Upper lobe of left lung (tissue), 6 donors: ENCODE results near the gene VAV3. TPM values are rescaled to one million over a fixed set of nuclear protein-coding genes. Genes with fewer than 3 reads are reported as not detected.

ENCODE experiments used
- ATAC-seq, 2 donors: fragments of 200-7000 bp; cut with Tn5 transposase; one replicate each; pipeline ENCODE4 v1.9.1; 2022; ENCODE audit warnings: mild to moderate bottlenecking in 2 of 2, moderate library complexity in 2 of 2; ENCODE audit not compliant: low FRiP score in 2 of 2
- DNase-seq, 2 donors: peaks; one replicate each; pipeline ENCODE4 v3.0.0-alpha.2; 2019 to 2020
- H3K27ac ChIP-seq, 4 donors: fragments of 200-600 bp; sonication (generic); one replicate each; pipeline ENCODE4 v1.5.1; 2016 to 2019
- H3K27me3 ChIP-seq, 4 donors: fragments of 200-600 bp; sonication (generic); one replicate each; pipeline ENCODE4 v1.5.1; 2017 to 2019
- H3K36me3 ChIP-seq, 4 donors: fragments of 200-600 bp; sonication (generic); one replicate each; pipeline ENCODE4 v1.5.1; 2016 to 2019
- H3K4me1 ChIP-seq, 4 donors: fragments of 200-600 bp; sonication (generic); one replicate each; pipeline ENCODE4 v1.5.1; 2018 to 2019
- H3K4me3 ChIP-seq, 4 donors: fragments of 200-600 bp; sonication (generic); one replicate each; pipeline ENCODE4 v1.5.1; 2017 to 2019; ENCODE audit warnings: mild to moderate bottlenecking in 2 of 4, moderate library complexity in 1 of 4
- H3K9me3 ChIP-seq, 4 donors: fragments of 200-600 bp; sonication (generic); one replicate each; pipeline ENCODE4 v1.5.1; 2018 to 2019
- EP300 ChIP-seq, 4 donors: sonication (generic); formaldehyde crosslinking; IDR thresholded peaks; one replicate each; pipeline ENCODE4 v1.5.1; 2017; ENCODE audit warnings: antibody characterized with exemption in 4 of 4, control low read depth in 2 of 4
- POLR2A ChIP-seq, 4 donors: fragments of 450-650 bp; IDR thresholded peaks; one replicate each; pipeline ENCODE4 v1.5.1; 2016 to 2017; ENCODE audit warnings: antibody characterized with exemption in 4 of 4, mild to moderate bottlenecking in 2 of 4
- POLR2AphosphoS5 ChIP-seq, 2 donors: sonication (generic); formaldehyde crosslinking; IDR thresholded peaks; one replicate each; pipeline ENCODE4 v1.5.1; 2017; ENCODE audit warnings: antibody characterized with exemption in 2 of 2
- WGBS, 2 donors: methylation state at CpG; one replicate each; pipeline ENCODE4 v1.1.5; 2017 to 2018; 5-methylcytosine and 5-hydroxymethylcytosine counted together
- total RNA-seq, 6 donors: library from RNA; depleted of rRNA in 4 of 6; stranded (reverse); fragments of >200 nt in 4 of 6; gene quantifications; one replicate each; pipeline versions ENCODE4 v1.1.0 to v1.2.1, GENCODE V29; 2016 to 2021
- TF ChIP-seq, protein P1 (sequence below), 6 experiments: fragments of 450-650 bp in 4 of 6; fragments of 200-600 bp in 2 of 6; sonication (generic) in 2 of 6; IDR thresholded peaks; one replicate each; pipeline ENCODE4 v1.5.1; 2016 to 2019; ENCODE audit warnings: antibody characterized with exemption in 6 of 6
- donor health status: DM: no; HTN: no; CAD: no; lungs with moderate emphysema.
- donor health status: DM: no; HTN: yes; CAD: no; lungs with severe emphysema.

VAV3 gene
- total RNA-seq, 6 donors from 2014 or later, result 5.9 to 13.6 (median 7.8) TPM

DNA sequence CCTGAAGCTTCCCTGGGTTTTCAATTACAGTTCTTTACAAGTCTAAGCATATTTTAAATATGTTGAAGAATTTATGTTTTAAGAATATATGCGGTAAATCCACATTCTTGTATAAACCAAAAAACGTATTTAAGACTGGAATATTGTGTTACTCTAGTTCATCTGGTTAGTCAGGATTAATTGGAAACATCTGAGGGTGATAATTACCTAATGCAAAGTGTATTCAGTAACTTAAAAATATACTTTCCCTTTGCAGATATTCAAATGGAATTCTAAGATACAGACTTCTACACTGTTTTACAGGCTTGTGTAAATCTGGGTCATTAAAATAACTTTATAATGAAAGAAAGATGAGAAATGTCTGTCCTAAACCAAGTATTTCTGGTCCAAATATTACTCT, 302.0 kb downstream of the VAV3 start:
- TF ChIP-seq POLR2A (IDR thresholded peaks at IDR 0.05) (no peak), EP300 (IDR thresholded peaks at IDR 0.05) (no peak), POLR2AphosphoS5 (IDR thresholded peaks at IDR 0.05) (no peak)
- TF ChIP-seq, protein P1, sequence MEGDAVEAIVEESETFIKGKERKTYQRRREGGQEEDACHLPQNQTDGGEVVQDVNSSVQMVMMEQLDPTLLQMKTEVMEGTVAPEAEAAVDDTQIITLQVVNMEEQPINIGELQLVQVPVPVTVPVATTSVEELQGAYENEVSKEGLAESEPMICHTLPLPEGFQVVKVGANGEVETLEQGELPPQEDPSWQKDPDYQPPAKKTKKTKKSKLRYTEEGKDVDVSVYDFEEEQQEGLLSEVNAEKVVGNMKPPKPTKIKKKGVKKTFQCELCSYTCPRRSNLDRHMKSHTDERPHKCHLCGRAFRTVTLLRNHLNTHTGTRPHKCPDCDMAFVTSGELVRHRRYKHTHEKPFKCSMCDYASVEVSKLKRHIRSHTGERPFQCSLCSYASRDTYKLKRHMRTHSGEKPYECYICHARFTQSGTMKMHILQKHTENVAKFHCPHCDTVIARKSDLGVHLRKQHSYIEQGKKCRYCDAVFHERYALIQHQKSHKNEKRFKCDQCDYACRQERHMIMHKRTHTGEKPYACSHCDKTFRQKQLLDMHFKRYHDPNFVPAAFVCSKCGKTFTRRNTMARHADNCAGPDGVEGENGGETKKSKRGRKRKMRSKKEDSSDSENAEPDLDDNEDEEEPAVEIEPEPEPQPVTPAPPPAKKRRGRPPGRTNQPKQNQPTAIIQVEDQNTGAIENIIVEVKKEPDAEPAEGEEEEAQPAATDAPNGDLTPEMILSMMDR (IDR thresholded peaks at IDR 0.05), result no peak
- ATAC-seq (no peak), DNase-seq (no peak)
- no peaks in the 10 kb centered on the region for H3K9me3 ChIP-seq
- H3K36me3 ChIP-seq, result no peaks in the 10 kb centered on the region
- no peak overlapping the region for H3K4me3 ChIP-seq
- H3K4me1 ChIP-seq, result no peaks in the 10 kb centered on the region
- no peak overlapping the region for H3K27ac ChIP-seq
- WGBS, 2 donors, result 91 to 92% methylated on average over 2 of the region's 2 CpGs
- no peaks in the 10 kb centered on the region for H3K27me3 ChIP-seq

DNA sequence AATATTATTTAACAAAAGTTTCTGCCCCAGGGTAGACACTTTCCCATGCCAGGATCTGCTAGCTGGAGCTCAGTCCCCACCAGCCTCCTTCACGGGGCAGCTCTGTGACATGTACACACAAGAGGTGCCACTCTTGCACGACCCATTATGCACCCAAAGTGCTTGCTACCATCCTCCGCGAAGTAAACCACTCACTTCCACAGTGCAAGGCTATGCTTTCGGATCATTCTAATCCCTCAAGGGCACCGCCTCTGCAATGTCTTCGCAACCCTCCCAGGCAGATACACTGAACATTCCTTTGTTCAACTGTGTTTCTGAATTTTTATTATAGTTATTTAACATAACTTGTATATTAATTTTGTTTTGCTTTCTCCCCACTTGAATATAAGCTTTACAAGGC, 303.8 kb downstream of the VAV3 start:
- DNase-seq (no peak), ATAC-seq (no peak)
- TF ChIP-seq EP300 (IDR thresholded peaks at IDR 0.05), result no peak
- no peak for TF ChIP-seq POLR2A (IDR thresholded peaks at IDR 0.05)
- TF ChIP-seq, protein P1 (IDR thresholded peaks at IDR 0.05), result no peak
- no peak for TF ChIP-seq POLR2AphosphoS5 (IDR thresholded peaks at IDR 0.05)
- H3K4me1 ChIP-seq, result no peaks in the 10 kb centered on the region
- 94 to 98% methylated on average over 7 of the region's 7 CpGs for WGBS, 2 donors
- no peaks in the 10 kb centered on the region for H3K9me3 ChIP-seq
- no peak overlapping the region for H3K4me3 ChIP-seq
- H3K27ac ChIP-seq, result no peak overlapping the region
- H3K36me3 ChIP-seq, result no peaks in the 10 kb centered on the region
- H3K27me3 ChIP-seq, result no peaks in the 10 kb centered on the region

DNA sequence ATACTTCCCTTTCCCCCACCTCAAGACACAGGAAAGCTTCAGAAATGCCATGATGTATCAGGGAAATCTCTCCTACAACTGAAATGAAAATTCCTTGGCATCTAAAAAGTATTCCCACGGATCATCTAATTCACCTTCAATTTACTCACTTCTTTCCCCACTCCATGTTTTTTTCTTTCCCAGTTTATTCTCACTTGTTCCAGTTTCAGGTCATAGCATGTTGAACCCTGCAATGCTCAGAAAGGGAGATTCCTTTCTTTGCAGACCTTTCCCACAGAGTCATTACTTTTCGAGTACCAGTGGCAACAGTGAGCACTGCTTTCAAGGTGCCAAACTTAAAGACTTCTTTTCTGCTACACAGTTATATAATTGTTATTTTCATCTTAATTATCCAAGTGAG, 305.0 kb downstream of the VAV3 start:
- H3K27ac ChIP-seq, result no peak overlapping the region
- H3K36me3 ChIP-seq, result no peaks in the 10 kb centered on the region
- TF ChIP-seq EP300 (IDR thresholded peaks at IDR 0.05) (no peak), POLR2AphosphoS5 (IDR thresholded peaks at IDR 0.05) (no peak), POLR2A (IDR thresholded peaks at IDR 0.05) (no peak)
- TF ChIP-seq, protein P1 (IDR thresholded peaks at IDR 0.05), result no peak
- 92 to 93% methylated on average over 2 of the region's 2 CpGs for WGBS, 2 donors
- H3K4me3 ChIP-seq, result no peak overlapping the region
- ATAC-seq, result no peak
- no peaks in the 10 kb centered on the region for H3K27me3 ChIP-seq
- no peaks in the 10 kb centered on the region for H3K4me1 ChIP-seq
- no peaks in the 10 kb centered on the region for H3K9me3 ChIP-seq
- no peak for DNase-seq

DNA sequence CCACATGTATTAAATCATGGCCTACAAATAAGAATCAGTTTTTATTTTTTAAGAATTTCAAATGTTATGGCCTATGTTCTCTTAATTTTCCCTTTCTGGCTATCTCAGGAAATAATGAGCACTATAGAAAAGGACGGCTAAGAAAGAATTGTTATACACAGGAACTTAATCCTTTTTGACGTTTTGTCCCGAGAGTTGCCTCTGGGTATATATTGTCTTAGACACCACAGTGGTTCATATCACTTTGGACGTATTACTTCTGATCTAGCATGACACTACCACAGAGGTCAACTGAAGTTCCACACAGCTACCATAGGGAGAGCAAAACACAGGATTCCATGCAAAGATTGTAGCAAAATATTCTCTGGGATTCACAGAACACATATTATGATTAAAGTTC, 307.6 kb downstream of the VAV3 start:
- 93 to 97% methylated on average over 4 of the region's 4 CpGs for WGBS, 2 donors
- Histone ChIP-seq H3K4me3 (no peak overlapping the region), H3K36me3 (no peaks in the 10 kb centered on the region), H3K9me3 (no peaks in the 10 kb centered on the region), H3K27ac (no peak overlapping the region), H3K27me3 (no peaks in the 10 kb centered on the region), H3K4me1 (no peaks in the 10 kb centered on the region)
- no peak for DNase-seq
- TF ChIP-seq POLR2A (IDR thresholded peaks at IDR 0.05), result no peak
- TF ChIP-seq POLR2AphosphoS5 (IDR thresholded peaks at IDR 0.05), result no peak
- no peak for TF ChIP-seq EP300 (IDR thresholded peaks at IDR 0.05)
- TF ChIP-seq, protein P1 (IDR thresholded peaks at IDR 0.05), result no peak
- ATAC-seq, result no peak

DNA sequence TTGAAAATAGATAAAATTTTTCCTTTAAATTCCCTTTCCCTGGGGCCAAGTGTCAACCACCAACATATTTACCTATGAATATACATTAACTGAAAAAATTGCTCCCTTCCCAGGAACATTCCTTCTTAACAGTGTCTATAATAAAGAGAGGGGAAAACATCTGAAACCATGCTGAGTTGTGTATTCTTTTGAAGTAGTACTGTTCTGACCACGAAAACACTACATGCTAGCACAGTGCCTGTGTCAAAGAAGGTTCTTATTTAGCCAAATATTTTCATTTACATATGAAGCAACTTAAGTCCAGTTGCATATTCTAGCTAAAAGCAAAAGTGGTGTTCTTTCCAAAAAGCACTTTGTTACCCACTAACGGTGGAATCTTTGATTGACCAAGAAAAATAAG, 311.2 kb downstream of the VAV3 start:
- H3K9me3 ChIP-seq, result no peaks in the 10 kb centered on the region
- ATAC-seq (no peak), DNase-seq (no peak)
- no peaks in the 10 kb centered on the region for H3K36me3 ChIP-seq
- WGBS, 2 donors, result 64 to 79% methylated on average over 2 of the region's 2 CpGs
- no peak overlapping the region for H3K27ac ChIP-seq
- no peaks in the 10 kb centered on the region for H3K27me3 ChIP-seq
- H3K4me3 ChIP-seq, result no peak overlapping the region
- no peaks in the 10 kb centered on the region for H3K4me1 ChIP-seq
- TF ChIP-seq, protein P1 (IDR thresholded peaks at IDR 0.05), result no peak
- TF ChIP-seq POLR2A (IDR thresholded peaks at IDR 0.05), result no peak
- TF ChIP-seq POLR2AphosphoS5 (IDR thresholded peaks at IDR 0.05), result no peak
